Activated T-helper 17 cell treated with anti-CD3 and anti-CD28 coated beads, Interleukin-2, amount 50 U/mL, for 72 hours (primary cell): Measurements from ENCODE around the gene SYCE1. TPM values are rescaled to one million over a fixed set of nuclear protein-coding genes. Genes with fewer than 3 reads are reported as not detected.

ENCODE experiments used
- ATAC-seq: fragments of 150-1000 bp; cut with Tn5 transposase; replicated peaks from 2 replicates; pipeline ENCODE4 v1.10.0; 2021; ENCODE audit warnings: mild to moderate bottlenecking, moderate library complexity
- H3K27ac Mint-ChIP-seq: one replicate; pipeline ENCODE4 v1.8.0; 2022; ENCODE audit warnings: mixed read lengths
- H3K27me3 Mint-ChIP-seq: one replicate; pipeline ENCODE4 v1.8.0; 2022; ENCODE audit warnings: mixed read lengths
- H3K36me3 Mint-ChIP-seq: one replicate; pipeline ENCODE4 v1.8.0; 2022; ENCODE audit warnings: low read depth, mild to moderate bottlenecking, mixed read lengths
- H3K4me1 Mint-ChIP-seq: one replicate; pipeline ENCODE4 v1.8.0; 2022; ENCODE audit warnings: mixed read lengths
- H3K4me3 Mint-ChIP-seq: one replicate; pipeline ENCODE4 v1.8.0; 2022; ENCODE audit warnings: mild to moderate bottlenecking, mixed read lengths
- H3K9me3 Mint-ChIP-seq: one replicate; pipeline ENCODE4 v1.8.0; 2022; ENCODE audit warnings: mixed read lengths
- total RNA-seq, 2 donors: library from RNA; stranded (reverse); gene quantifications; one replicate each; pipeline ENCODE4 v1.2.3, GENCODE V29; 2022

The SYCE1 gene
- total RNA-seq, 2 donors from 2014 or later = 0.29 to 0.69 TPM

GRCh38 chr10:133511907-133512528 is 53.4 kb downstream of the SYCE1 start:
- Mint-ChIP-seq H3K9me3 (peaks cover 8% of the 10 kb centered on the region), H3K4me3 (no peak overlapping the region), H3K27ac (no peak overlapping the region), H3K27me3 (no peaks in the 10 kb centered on the region), H3K36me3 (peaks cover 6% of the 10 kb centered on the region), H3K4me1 (no peaks in the 10 kb centered on the region)
- ATAC-seq = no peak

GRCh38 chr10:133511408-133511807 is 54.0 kb downstream of the SYCE1 start:
- H3K9me3 Mint-ChIP-seq = peaks cover 8% of the 10 kb centered on the region
- no peak overlapping the region for H3K27ac Mint-ChIP-seq
- H3K4me1 Mint-ChIP-seq = no peaks in the 10 kb centered on the region
- no peak for ATAC-seq
- peaks cover under 1% of the 10 kb centered on the region for H3K36me3 Mint-ChIP-seq
- no peak overlapping the region for H3K4me3 Mint-ChIP-seq
- H3K27me3 Mint-ChIP-seq = no peaks in the 10 kb centered on the region

GRCh38 chr10:133509700-133510099 is 55.7 kb downstream of the SYCE1 start:
- ATAC-seq = no peak
- H3K27me3 Mint-ChIP-seq = no peaks in the 10 kb centered on the region
- no peaks in the 10 kb centered on the region for H3K36me3 Mint-ChIP-seq
- H3K4me1 Mint-ChIP-seq = no peaks in the 10 kb centered on the region
- H3K27ac Mint-ChIP-seq = no peak overlapping the region
- no peak overlapping the region for H3K4me3 Mint-ChIP-seq
- H3K9me3 Mint-ChIP-seq = peaks cover 8% of the 10 kb centered on the region

Other genes with a start within 250 kb of the SYCE1 start
- not detected for gene CALY, start 228.7 kb downstream of the SYCE1 start, total RNA-seq
- not detected for gene PRAP1, start 218.2 kb downstream of the SYCE1 start, total RNA-seq
- gene FUOM, start 207.6 kb downstream of the SYCE1 start, total RNA-seq = 10 to 100 TPM; 13.8 to 21.9 TPM
- gene ECHS1, start 192.2 kb downstream of the SYCE1 start, total RNA-seq = 10 to 100 TPM; 61.3 to 73.8 TPM
- 1 to 10 TPM; 3.0 to 9.2 TPM for gene PAOX, start 186.3 kb downstream of the SYCE1 start, total RNA-seq
- 10 to 100 TPM; 38.9 to 58.8 TPM for gene MTG1, start 171.4 kb downstream of the SYCE1 start, total RNA-seq
- gene SPRN, start 141.0 kb downstream of the SYCE1 start, total RNA-seq = not detected
- gene SCART1, start 111.6 kb downstream of the SYCE1 start, total RNA-seq = 10 to 100 TPM in 1 of 2 donors, 1 to 10 TPM in 1; 7.2 to 17.3 TPM
- gene CYP2E1, start 38.2 kb downstream of the SYCE1 start, total RNA-seq = 1 to 10 TPM; 1.4 to 5.4 TPM
- gene FRG2B, start 61.2 kb upstream of the SYCE1 start, total RNA-seq = under 1 TPM in 1 of 2 donors, not detected in 1; 0.24 TPM